Adrenal gland (tissue), 12 donors: Measurements from ENCODE around the gene YOD1. TPM values are rescaled to one million over a fixed set of nuclear protein-coding genes. Genes with fewer than 3 reads are reported as not detected.

Source experiments
- DNase-seq, 7 donors: peaks; one replicate each; pipeline ENCODE4 v3.0.0-alpha.2; 2019 to 2020
- H3K27ac ChIP-seq, 5 donors: fragments of 200-600 bp; sonication (generic) in 4 of 5; 1 replicate in 3 of 5; 2 replicates in 2 of 5; pipeline versions ENCODE4 v1.5.1 to v1.8.0; 2016 to 2020; ENCODE audit warnings: mild to moderate bottlenecking in 1 of 5
- H3K27me3 ChIP-seq: fragments of 200-600 bp; 2 replicates; pipeline ENCODE4 v1.8.0; 2021
- H3K36me3 ChIP-seq, 2 donors: fragments of 200-600 bp; replicated peaks in 1 of 2; 1 replicate in 1 of 2; 2 replicates in 1 of 2; pipeline versions ENCODE4 v1.5.1 to v1.8.0; 2018 to 2022
- H3K4me1 ChIP-seq, 2 donors: fragments of 200-600 bp; replicated peaks in 1 of 2; 1 replicate in 1 of 2; 2 replicates in 1 of 2; pipeline versions ENCODE4 v1.5.1 to v1.8.0; 2018 to 2021
- H3K4me3 ChIP-seq, 4 donors: fragments of 200-600 bp; sonication (generic) in 3 of 4; one replicate each; pipeline ENCODE4 v1.5.1; 2016 to 2018
- H3K9me3 ChIP-seq, 3 donors: fragments of 200-600 bp; sonication (generic) in 1 of 3; replicated peaks in 1 of 3; 1 replicate in 2 of 3; 2 replicates in 1 of 3; pipeline versions ENCODE4 v1.5.1 to v1.8.0; 2016 to 2021
- CTCF ChIP-seq, 6 experiments: fragments of 450-650 bp in 4 of 6; fragments of 200-600 bp in 2 of 6; sonication (generic) in 1 of 6; IDR thresholded peaks; 1 replicate in 5 of 6; 2 replicates in 1 of 6; pipeline versions ENCODE4 v1.5.1 to v1.8.0; 2016 to 2021; ENCODE audit warnings: antibody characterized with exemption in 6 of 6, mild to moderate bottlenecking in 2 of 6, moderate library complexity in 1 of 6
- POLR2A ChIP-seq, 2 donors: fragments of 450-650 bp; IDR thresholded peaks; one replicate each; pipeline ENCODE4 v1.6.1; 2017; ENCODE audit warnings: antibody characterized with exemption in 2 of 2, mild to moderate bottlenecking in 2 of 2, moderate library complexity in 1 of 2
- whole genome bisulfite sequencing, 4 donors: extraction: QIAGEN DNeasy Blood & Tissue Kit in 2 of 4; methylation state at CpG; one replicate each; pipeline versions ENCODE4 v1.1.5 to v1.1.7; 2013 to 2017; 5-methylcytosine and 5-hydroxymethylcytosine counted together
- intact Hi-C, 2 donors: fragments of 100-400 bp; cut with DNase I; formaldehyde crosslinking; loops; one replicate each; pipeline versions ENCODE4 v1.14.1 to v1.15.0; 2022 to 2023
- polyA plus RNA-seq, 3 donors: library from polyadenylated mRNA; stranded (reverse); fragments of 200-250 nt in 2 of 3; fragments of 350-450 nt in 1 of 3; fragmentation: Illumina TruSeq in 1 of 3; extraction: RNeasy Lipid Tissue Mini Kit (QIAGEN cat#74804) in 1 of 3; gene quantifications; one replicate each; pipeline ENCODE4 v1.2.3, GENCODE V29; 2013 to 2014
- total RNA-seq, 9 donors: library from RNA; depleted of rRNA in 4 of 9; stranded (reverse); fragments of >200 nt in 4 of 9; fragments of 120-200 nt in 1 of 9; fragmentation: NEBNext Ultra II Directional in 1 of 9; extraction: Animal tissue kit (Norgen Biotek cat#: 25700) in 1 of 9; gene quantifications; one replicate each; pipeline versions ENCODE4 v1.1.0 to v1.2.4, GENCODE V29; 2013 to 2023
- donor health status: healthy with polysubstance abuse.
- donor health status: Bipolar disorder and iron deficiency.
- donor health status: DM: yes; HTN: yes; CAD: no.
- donor health status: DM: no; HTN: no; CAD: no.
- donor health status: DM: no; HTN: no; CAD: no.
- donor health status: DM: yes; HTN: yes; CAD: no.

YOD1 gene
- total and polyA plus RNA-seq, 12 donors, result 2.5 to 22.1 (median 8.6) TPM

GRCh38 chr1:207058878-207059867 is 8.2 kb upstream of the YOD1 start:
- WGBS, 4 donors, result 83 to 91% (median 88%) methylated on average over 6 of the region's 6 CpGs
- no peak for DNase-seq
- H3K27ac ChIP-seq, result no peak overlapping the region
- no peak overlapping the region for H3K4me3 ChIP-seq
- H3K9me3 ChIP-seq, result no peaks in the 10 kb centered on the region
- H3K36me3 ChIP-seq, result peaks cover 0 to 23% of the 10 kb centered on the region in 2 donors
- no peaks in the 10 kb centered on the region for H3K4me1 ChIP-seq
- no peak for TF ChIP-seq CTCF (IDR thresholded peaks at IDR 0.05)
- TF ChIP-seq POLR2A (IDR thresholded peaks at IDR 0.05), result no peak
- no peaks in the 10 kb centered on the region for H3K27me3 ChIP-seq
- intact Hi-C loops, result no loop called here

DNA sequence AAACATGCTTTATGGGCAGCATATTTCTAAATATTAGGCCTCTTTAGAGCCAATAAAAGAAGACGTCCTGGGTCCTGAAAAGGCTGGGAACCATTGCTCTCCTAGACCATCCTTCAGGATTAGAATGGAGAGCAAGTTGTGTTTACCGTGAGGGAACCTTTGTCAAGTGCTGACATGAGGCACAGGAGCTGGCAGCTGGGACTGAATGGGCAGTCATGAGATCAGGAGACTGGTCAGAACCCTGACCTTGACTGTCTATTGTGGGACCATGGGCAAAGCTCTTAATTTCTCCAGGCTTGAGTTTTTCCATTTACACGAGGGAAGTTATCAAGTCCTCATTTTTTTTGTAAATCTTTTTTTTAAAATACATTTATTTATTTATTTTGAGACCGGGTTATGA is 7.2 kb upstream of the YOD1 start:
- intact Hi-C loops, result no loop called here

DNA sequence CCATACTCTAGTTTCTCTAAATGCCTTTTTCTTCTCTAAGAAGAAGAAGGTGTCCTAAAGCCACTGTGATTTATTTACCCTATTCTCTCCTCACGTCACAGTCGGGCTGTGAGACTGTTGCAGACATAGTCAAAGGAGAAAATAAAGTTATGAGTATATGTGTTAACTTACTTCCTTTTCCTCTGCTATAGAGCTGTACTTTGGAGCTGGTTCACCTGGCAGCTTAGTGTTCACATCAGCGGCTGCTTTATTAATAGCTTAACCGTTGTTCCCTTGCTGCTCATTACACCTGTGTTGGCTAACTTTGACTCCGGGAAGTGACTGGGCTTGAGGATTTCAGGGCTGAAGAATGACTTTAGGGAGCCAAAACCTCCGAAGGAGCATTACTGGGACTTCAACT is 5.7 kb upstream of the YOD1 start:
- no peak for DNase-seq

More for the DNA sequence above, 7.2 kb upstream of the YOD1 start:
- Histone ChIP-seq H3K27me3 (no peaks in the 10 kb centered on the region), H3K9me3 (no peaks in the 10 kb centered on the region), H3K36me3 (peaks cover 0 to 16% of the 10 kb centered on the region in 2 donors), H3K4me1 (peaks cover 0 to 7% of the 10 kb centered on the region in 2 donors), H3K27ac (no peak overlapping the region), H3K4me3 (no peak overlapping the region)
- DNase-seq, result peak in 2 of 7 donors; percentile 25 to 32
- WGBS, 4 donors, result 78 to 87% (median 86%) methylated on average over 4 of the region's 4 CpGs
- TF ChIP-seq CTCF (IDR thresholded peaks at IDR 0.05) (no peak), POLR2A (IDR thresholded peaks at IDR 0.05) (no peak)

More for the DNA sequence above, 5.7 kb upstream of the YOD1 start:
- Histone ChIP-seq H3K27me3 (no peaks in the 10 kb centered on the region), H3K27ac (no peak overlapping the region), H3K4me3 (no peak overlapping the region), H3K9me3 (no peaks in the 10 kb centered on the region), H3K36me3 (peaks cover 0 to 2% of the 10 kb centered on the region in 2 donors), H3K4me1 (peaks cover 0 to 17% of the 10 kb centered on the region in 2 donors)
- intact Hi-C loops, result no loop called here
- TF ChIP-seq POLR2A (IDR thresholded peaks at IDR 0.05), result no peak
- no peak for TF ChIP-seq CTCF (IDR thresholded peaks at IDR 0.05)
- 87 to 93% (median 91%) methylated on average over 6 of the region's 6 CpGs for WGBS, 4 donors
